ENCODE data around the gene ANKRD6. TPM values are rescaled to one million over a fixed set of nuclear protein-coding genes. Genes with fewer than 3 reads are reported as not detected.

ANKRD6 gene
- total RNA-seq, 1 experiment from 2014 or later, result 5.6 TPM

DNA sequence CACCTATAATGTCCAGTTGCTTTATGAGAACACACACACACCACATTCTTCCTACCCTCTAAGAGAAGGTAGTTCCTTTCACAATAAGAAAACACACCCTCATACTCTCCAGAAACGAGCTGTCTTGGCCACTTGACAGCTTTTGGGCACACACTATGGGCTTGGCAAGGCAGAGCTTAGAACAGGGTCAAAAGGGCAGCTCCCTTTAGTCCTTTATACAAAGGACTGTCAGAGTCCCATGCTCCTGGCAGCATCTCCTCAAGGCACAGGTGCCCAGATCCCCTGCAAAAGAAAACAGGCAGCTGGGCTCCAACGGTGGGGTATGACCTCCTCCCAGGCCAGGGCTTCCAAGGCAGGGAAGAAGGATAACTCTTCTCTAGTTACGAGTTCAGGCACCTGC is 210.5 kb downstream of the ANKRD6 start:
- Histone ChIP-seq H2BK5ac (ENCODE audit: insufficient read length, low read length) (no peak overlapping the region), H3K27ac (ENCODE audit: insufficient read length, low read depth, low read length) (no peak overlapping the region), H2BK12ac (ENCODE audit: insufficient read length, low read depth, low read length) (no peak overlapping the region), H2AFZ (ENCODE audit: low read length) (no peak overlapping the region), H3K56ac (ENCODE audit: insufficient read length, low read depth, low read length) (no peak overlapping the region), H4K5ac (ENCODE audit: insufficient read length, low read depth, low read length) (no peak overlapping the region), H3K4me2 (ENCODE audit: insufficient read depth, insufficient read length, low read length) (no peak overlapping the region), H3K79me2 (ENCODE audit: insufficient read depth, low read length) (no peaks in the 10 kb centered on the region), H2BK20ac (ENCODE audit: low read depth, low read length, poor library complexity, severe bottlenecking) (no peak overlapping the region), H4K91ac (ENCODE audit: insufficient read length, low read depth, low read length) (no peak overlapping the region), H3T11ph (ENCODE audit: low read length) (no peak overlapping the region), H3K23ac (ENCODE audit: insufficient read length, low read depth, low read length) (no peak overlapping the region), H3K4ac (ENCODE audit: low read depth, low read length) (no peak overlapping the region), H3K9me3 (ENCODE audit: control insufficient read depth, low read depth, low read length) (no peaks in the 10 kb centered on the region), H2BK120ac (ENCODE audit: low read depth, low read length, poor library complexity, severe bottlenecking) (no peak overlapping the region), H2BK15ac (ENCODE audit: low read depth, low read length) (no peak overlapping the region), H3K4me1 (ENCODE audit: insufficient read depth, low read length) (no peaks in the 10 kb centered on the region), H4K20me1 (ENCODE audit: control insufficient read depth, insufficient read depth, insufficient read length) (no peaks in the 10 kb centered on the region), H3K18ac (ENCODE audit: insufficient read length, low read depth, low read length) (no peak overlapping the region), H3K14ac (ENCODE audit: insufficient read depth, low read length) (no peak overlapping the region), H4K8ac (replicated peaks; ENCODE audit: insufficient read length, low read depth, low read length) (no peak overlapping the region), H2AK5ac (ENCODE audit: insufficient read length, low read length) (no peak overlapping the region), H3K23me2 (ENCODE audit: insufficient read length, low read depth, low read length, poor library complexity, severe bottlenecking) (no peaks in the 10 kb centered on the region), H3K9ac (ENCODE audit: extremely low read depth, insufficient read length, low read length) (no peak overlapping the region), H3K27me3 (ENCODE audit: insufficient read depth, low read length) (no peaks in the 10 kb centered on the region), H3K79me1 (ENCODE audit: insufficient read depth, low read depth, low read length, poor library complexity, severe bottlenecking) (no peaks in the 10 kb centered on the region)
- Mint-ChIP-seq H3K36me3 (ENCODE audit: insufficient read depth in 1 of 3, low read depth in 3 of 3) (peaks cover 60 to 72% (median 62%) of the 10 kb centered on the region in 3 experiments), H3K4me3 (no peak overlapping the region), H3K4me1 (peaks cover 9 to 11% of the 10 kb centered on the region in 2 experiments), H3K27me3 (ENCODE audit: low read depth) (no peaks in the 10 kb centered on the region), H3K27ac (peak overlapping the region in 1 of 3 experiments; percentile 71; a peak in 1 of 7 replicates), H3K9me3 (no peaks in the 10 kb centered on the region; a peak in 1 of 5 replicates)
- no CpG with 5 or more reads among the region's 3 CpGs for WGBS (ENCODE audit: extremely low coverage, insufficient read length, low lambda C conversion rate)
- TF ChIP-seq, protein P1, sequence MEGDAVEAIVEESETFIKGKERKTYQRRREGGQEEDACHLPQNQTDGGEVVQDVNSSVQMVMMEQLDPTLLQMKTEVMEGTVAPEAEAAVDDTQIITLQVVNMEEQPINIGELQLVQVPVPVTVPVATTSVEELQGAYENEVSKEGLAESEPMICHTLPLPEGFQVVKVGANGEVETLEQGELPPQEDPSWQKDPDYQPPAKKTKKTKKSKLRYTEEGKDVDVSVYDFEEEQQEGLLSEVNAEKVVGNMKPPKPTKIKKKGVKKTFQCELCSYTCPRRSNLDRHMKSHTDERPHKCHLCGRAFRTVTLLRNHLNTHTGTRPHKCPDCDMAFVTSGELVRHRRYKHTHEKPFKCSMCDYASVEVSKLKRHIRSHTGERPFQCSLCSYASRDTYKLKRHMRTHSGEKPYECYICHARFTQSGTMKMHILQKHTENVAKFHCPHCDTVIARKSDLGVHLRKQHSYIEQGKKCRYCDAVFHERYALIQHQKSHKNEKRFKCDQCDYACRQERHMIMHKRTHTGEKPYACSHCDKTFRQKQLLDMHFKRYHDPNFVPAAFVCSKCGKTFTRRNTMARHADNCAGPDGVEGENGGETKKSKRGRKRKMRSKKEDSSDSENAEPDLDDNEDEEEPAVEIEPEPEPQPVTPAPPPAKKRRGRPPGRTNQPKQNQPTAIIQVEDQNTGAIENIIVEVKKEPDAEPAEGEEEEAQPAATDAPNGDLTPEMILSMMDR (conservative IDR thresholded peaks at IDR 0.05), result no peak
- DNase-seq, result no peak
